Karpas-422 (cell line): ENCODE results near the gene KREMEN2. TPM values are rescaled to one million over a fixed set of nuclear protein-coding genes. Genes with fewer than 3 reads are reported as not detected.
A peak's percentile ranks its signal among the peaks of the same experiment; 100 is the strongest.

Experiments
- DNase-seq: peaks from one replicate; pipeline ENCODE4 v3.0.0-alpha.2; 2015
- H2AFZ ChIP-seq: fragments of 200-600 bp; sonication (generic); 2 replicates; pipeline ENCODE4 v1.6.1; 2014; ENCODE audit warnings: antibody characterized with exemption, low read length, mixed read lengths
- H3K27ac ChIP-seq: fragments of 200-600 bp; sonication (generic); 2 replicates; pipeline ENCODE4 v1.5.1; 2014; ENCODE audit warnings: mild to moderate bottlenecking, low read length, moderate library complexity
- H3K27me3 ChIP-seq: fragments of 200-600 bp; sonication (generic); 2 replicates; pipeline ENCODE4 v1.6.1; 2014; ENCODE audit warnings: low read length, mixed read lengths
- H3K36me3 ChIP-seq: fragments of 200-600 bp; sonication (generic); 2 replicates; pipeline ENCODE4 v1.6.1; 2014; ENCODE audit warnings: low read length, mixed read lengths; ENCODE audit not compliant: insufficient read depth
- H3K4me1 ChIP-seq: fragments of 200-600 bp; sonication (generic); 2 replicates; pipeline ENCODE4 v1.6.1; 2014; ENCODE audit warnings: mild to moderate bottlenecking, low read length, mixed read lengths
- H3K4me2 ChIP-seq: fragments of 200-600 bp; sonication (generic); 2 replicates; pipeline ENCODE4 v1.6.1; 2014; ENCODE audit warnings: low read length, low read depth, mild to moderate bottlenecking; ENCODE audit not compliant: poor library complexity, severe bottlenecking
- H3K4me3 ChIP-seq: fragments of 200-600 bp; sonication (generic); 2 replicates; pipeline ENCODE4 v1.5.1; 2014; ENCODE audit warnings: mild to moderate bottlenecking, antibody characterized with exemption, low read length, mixed read lengths
- H3K79me2 ChIP-seq: fragments of 200-600 bp; sonication (generic); 2 replicates; pipeline ENCODE4 v1.6.1; 2014; ENCODE audit warnings: mild to moderate bottlenecking, low read length, mixed read lengths
- H3K9ac ChIP-seq: fragments of 200-600 bp; sonication (generic); 2 replicates; pipeline ENCODE4 v1.6.0; 2014; ENCODE audit warnings: low read length
- H3K9me2 ChIP-seq: fragments of 200-600 bp; sonication (generic), shearing (Covaris generic); replicated peaks from 2 replicates; pipeline ENCODE4 v1.6.0; 2014; ENCODE audit warnings: mild to moderate bottlenecking, low read length, moderate library complexity; ENCODE audit not compliant: insufficient read depth
- H3K9me3 ChIP-seq: fragments of 300-700, 200-600 bp; sonication (generic); 2 replicates; pipeline ENCODE4 v1.6.1; 2014; ENCODE audit warnings: low read length, mixed read lengths
- H4K20me1 ChIP-seq: fragments of 200-600 bp; sonication (generic); 2 replicates; pipeline ENCODE4 v1.6.1; 2014; ENCODE audit warnings: mild to moderate bottlenecking, antibody characterized with exemption, low read length, low read depth; ENCODE audit not compliant: insufficient read depth
- total RNA-seq: library from RNA; depleted of rRNA; stranded (reverse); fragments of >200 nt; shearing (Covaris generic); gene quantifications from 2 replicates; pipeline ENCODE4 v1.2.3, GENCODE V29; 2014; ENCODE audit warnings: low replicate concordance

Gene KREMEN2
- total RNA-seq, 1 experiment from 2014 or later: 3.4 TPM

GRCh38 chr16:2955438-2955778 lies 8.7 kb upstream of the KREMEN2 start:
- no peak for DNase-seq
- Histone ChIP-seq H3K9me2 (no peaks in the 10 kb centered on the region), H2AFZ (no peak overlapping the region), H3K9me3 (no peaks in the 10 kb centered on the region), H3K9ac (no peak overlapping the region), H3K27ac (no peak overlapping the region), H4K20me1 (no peaks in the 10 kb centered on the region), H3K4me2 (no peak overlapping the region), H3K36me3 (no peaks in the 10 kb centered on the region), H3K4me1 (peaks cover 11% of the 10 kb centered on the region), H3K27me3 (no peaks in the 10 kb centered on the region), H3K79me2 (no peaks in the 10 kb centered on the region), H3K4me3 (no peak overlapping the region)

- no peaks in the 10 kb centered on the region for H3K9me3 ChIP-seq
- H2AFZ ChIP-seq: no peak overlapping the region
- H3K79me2 ChIP-seq: no peaks in the 10 kb centered on the region
- no peak overlapping the region for H3K27ac ChIP-seq
- H3K4me1 ChIP-seq: peaks cover 11% of the 10 kb centered on the region
- H3K9me2 ChIP-seq: no peaks in the 10 kb centered on the region
- no peaks in the 10 kb centered on the region for H3K36me3 ChIP-seq
- H3K9ac ChIP-seq: no peak overlapping the region
- no peaks in the 10 kb centered on the region for H3K27me3 ChIP-seq
- no peak overlapping the region for H3K4me2 ChIP-seq
- DNase-seq: no peak
- no peaks in the 10 kb centered on the region for H4K20me1 ChIP-seq
- H3K4me3 ChIP-seq: no peak overlapping the region
Observed at GRCh38 chr16:2955779-2956578, 8.1 kb upstream of the KREMEN2 start.

GRCh38 chr16:2956579-2956956 lies 7.5 kb upstream of the KREMEN2 start:
- H3K9ac ChIP-seq: no peak overlapping the region
- H3K27ac ChIP-seq: no peak overlapping the region
- no peak overlapping the region for H3K4me2 ChIP-seq
- no peaks in the 10 kb centered on the region for H3K9me3 ChIP-seq
- no peak overlapping the region for H3K4me3 ChIP-seq
- DNase-seq: no peak
- H3K27me3 ChIP-seq: no peaks in the 10 kb centered on the region
- no peak overlapping the region for H2AFZ ChIP-seq
- H3K4me1 ChIP-seq: peaks cover 11% of the 10 kb centered on the region
- H3K9me2 ChIP-seq: no peaks in the 10 kb centered on the region
- H3K79me2 ChIP-seq: no peaks in the 10 kb centered on the region
- H4K20me1 ChIP-seq: no peaks in the 10 kb centered on the region
- no peaks in the 10 kb centered on the region for H3K36me3 ChIP-seq

DNA sequence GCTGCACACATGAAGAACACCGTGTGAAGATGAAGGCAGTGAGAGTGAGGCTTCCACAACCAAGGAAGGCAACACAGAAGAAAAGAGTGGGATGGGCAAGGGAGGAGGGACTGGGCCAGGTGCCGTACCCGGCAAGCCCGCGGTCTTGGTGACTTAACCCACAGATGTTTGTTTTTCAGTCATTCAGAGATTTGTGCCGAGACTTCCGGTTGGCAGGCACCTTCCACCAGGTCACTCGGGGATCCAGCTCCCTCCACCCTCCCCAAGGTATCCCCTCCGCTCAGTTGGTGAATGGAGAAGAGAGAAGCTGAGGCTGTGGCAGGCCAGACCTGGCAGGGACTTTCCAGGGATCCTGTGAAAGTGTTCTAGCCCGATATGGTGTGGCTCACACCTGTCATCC lies 4.9 kb upstream of the KREMEN2 start:
- H3K9me2 ChIP-seq: no peaks in the 10 kb centered on the region
- H3K4me2 ChIP-seq: no peak overlapping the region
- H3K4me3 ChIP-seq: no peak overlapping the region
- no peaks in the 10 kb centered on the region for H3K36me3 ChIP-seq
- H3K27ac ChIP-seq: no peak overlapping the region
- peaks cover 24% of the 10 kb centered on the region for H3K4me1 ChIP-seq
- no peak for DNase-seq
- H3K9ac ChIP-seq: no peak overlapping the region
- no peaks in the 10 kb centered on the region for H3K27me3 ChIP-seq
- H4K20me1 ChIP-seq: no peaks in the 10 kb centered on the region
- no peak overlapping the region for H2AFZ ChIP-seq
- no peaks in the 10 kb centered on the region for H3K79me2 ChIP-seq
- no peaks in the 10 kb centered on the region for H3K9me3 ChIP-seq

- H3K9me2 ChIP-seq: no peaks in the 10 kb centered on the region
- H3K27me3 ChIP-seq: no peaks in the 10 kb centered on the region
- H3K4me3 ChIP-seq: no peak overlapping the region
- H3K9me3 ChIP-seq: no peaks in the 10 kb centered on the region
- no peaks in the 10 kb centered on the region for H3K79me2 ChIP-seq
- no peak overlapping the region for H3K9ac ChIP-seq
- no peaks in the 10 kb centered on the region for H3K36me3 ChIP-seq
- no peak for DNase-seq
- H3K27ac ChIP-seq: no peak overlapping the region
- peaks cover 31% of the 10 kb centered on the region for H3K4me1 ChIP-seq
- no peaks in the 10 kb centered on the region for H4K20me1 ChIP-seq
- no peak overlapping the region for H3K4me2 ChIP-seq
- no peak overlapping the region for H2AFZ ChIP-seq
Observed at GRCh38 chr16:2960183-2961010, 3.7 kb upstream of the KREMEN2 start.

DNA sequence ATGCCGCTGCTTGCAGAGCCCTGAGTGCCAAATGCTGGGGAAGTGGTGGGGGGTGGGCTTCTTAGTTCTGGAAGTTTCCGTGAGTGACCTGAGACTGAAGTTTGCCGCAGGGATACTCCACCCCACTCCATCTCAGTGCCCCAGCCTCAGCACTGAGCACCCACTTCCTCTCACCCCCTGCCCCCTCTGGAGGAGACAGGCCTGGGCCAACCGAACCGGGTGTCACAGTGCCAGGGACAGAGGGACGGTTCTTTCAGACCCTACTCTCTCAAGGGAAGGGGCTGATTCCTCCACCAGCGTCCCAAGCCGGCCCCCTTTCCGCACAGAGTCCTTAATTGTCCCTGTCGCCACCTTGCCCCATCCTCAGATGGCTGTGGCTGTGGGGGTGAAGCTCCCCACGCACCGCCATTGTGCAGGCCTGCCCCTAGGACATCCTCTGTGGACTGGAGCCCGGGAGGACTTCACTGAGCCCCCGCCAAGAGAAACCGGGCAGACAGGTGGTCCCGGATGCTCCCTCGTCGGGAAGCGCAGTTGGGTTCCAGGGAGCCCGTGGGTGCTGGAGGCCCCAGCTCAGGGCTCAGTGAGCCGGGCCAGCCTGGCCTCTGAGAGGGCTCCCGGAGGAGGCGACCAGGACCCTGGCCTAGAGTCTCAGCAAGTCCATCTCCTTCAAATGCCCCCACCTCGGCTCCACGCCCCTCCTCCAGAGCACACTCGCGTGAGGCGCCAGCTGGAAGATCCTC lies 1.6 kb upstream of the KREMEN2 start:
- Histone ChIP-seq H3K27me3 (no peaks in the 10 kb centered on the region), H3K36me3 (no peaks in the 10 kb centered on the region), H3K9me2 (no peaks in the 10 kb centered on the region), H3K4me2 (no peak overlapping the region), H2AFZ (no peak overlapping the region), H3K4me3 (no peak overlapping the region), H3K9me3 (no peaks in the 10 kb centered on the region), H3K9ac (no peak overlapping the region; the same call in 1 of the 2 replicates), H4K20me1 (no peaks in the 10 kb centered on the region), H3K4me1 (peaks cover 44% of the 10 kb centered on the region), H3K79me2 (no peaks in the 10 kb centered on the region), H3K27ac (no peak overlapping the region)
- no peak for DNase-seq

- peak overlapping the region; percentile 79 for H3K4me3 ChIP-seq
- H3K4me1 ChIP-seq: peaks cover 51% of the 10 kb centered on the region
- peak overlapping the region; percentile 87 for H3K9ac ChIP-seq
Observed at GRCh38 chr16:2963074-2963722, 877 bp upstream of the KREMEN2 start.

More at GRCh38 chr16:2963074-2963722, 877 bp upstream of the KREMEN2 start:
- no peak overlapping the region; the same call in 1 of the 2 replicates for H2AFZ ChIP-seq
- H3K9me2 ChIP-seq: no peaks in the 10 kb centered on the region
- H3K27me3 ChIP-seq: no peaks in the 10 kb centered on the region
- no peaks in the 10 kb centered on the region for H3K36me3 ChIP-seq
- H3K4me2 ChIP-seq: peak overlapping the region; percentile 98
- H3K9me3 ChIP-seq: no peaks in the 10 kb centered on the region
- no peak overlapping the region for H3K27ac ChIP-seq
- DNase-seq: no peak
- no peaks in the 10 kb centered on the region for H4K20me1 ChIP-seq
- H3K79me2 ChIP-seq: no peaks in the 10 kb centered on the region
